Muscle layer of duodenum (tissue), 2 donors: Measurements from ENCODE around the gene UNCX.
"Not testable (repeated sequence)": the region's sequence is repeated elsewhere in the genome, so short reads cannot be mapped to it uniquely, and the experiment has no call there.

Experiments
- H3K27ac ChIP-seq: one replicate; pipeline ENCODE4 v1.7.0; 2013; ENCODE audit warnings: mild to moderate bottlenecking, low read length
- H3K27me3 ChIP-seq: one replicate; pipeline ENCODE4 v1.7.0; 2013; ENCODE audit warnings: low read depth, mild to moderate bottlenecking, control low read depth, low read length
- H3K36me3 ChIP-seq, 2 donors: one replicate each; pipeline ENCODE4 v1.7.0; 2013; ENCODE audit warnings: low read length in 2 of 2, control low read depth in 1 of 2, mild to moderate bottlenecking in 1 of 2; ENCODE audit not compliant: insufficient read depth in 2 of 2, control insufficient read depth in 1 of 2
- H3K4me1 ChIP-seq, 2 donors: one replicate each; pipeline ENCODE4 v1.7.0; 2013; ENCODE audit warnings: low read length in 2 of 2, mild to moderate bottlenecking in 2 of 2, control low read depth in 1 of 2, moderate library complexity in 1 of 2; ENCODE audit not compliant: insufficient read depth in 2 of 2, control insufficient read depth in 1 of 2
- H3K4me3 ChIP-seq, 2 donors: one replicate each; pipeline ENCODE4 v1.7.0; 2013; ENCODE audit warnings: low read length in 2 of 2, low read depth in 1 of 2, mild to moderate bottlenecking in 1 of 2
- H3K9me3 ChIP-seq, 2 donors: one replicate each; pipeline ENCODE4 v1.7.0; 2013; ENCODE audit warnings: low read length in 2 of 2, control low read depth in 1 of 2, mild to moderate bottlenecking in 1 of 2; ENCODE audit not compliant: control insufficient read depth in 1 of 2
- donor health status: healthy.

Gene UNCX

GRCh38 chr7:1232623-1233332, at the start of gene UNCX:
Gene UNCX (plus strand): TSS chr7:1232872. CDS start chr7:1233018, 146 bp downstream.
- H3K9me3 ChIP-seq, result no peaks in the 10 kb centered on the region
- H3K27ac ChIP-seq, result no peak within 1 kb of the TSS
- peaks cover 57% of the 10 kb centered on the region for H3K27me3 ChIP-seq
- H3K4me1 ChIP-seq, result peaks cover 0 to 33% of the 10 kb centered on the region in 2 donors
- no peaks in the 10 kb centered on the region for H3K36me3 ChIP-seq
- H3K4me3 ChIP-seq, result no peak within 1 kb of the TSS

DNA sequence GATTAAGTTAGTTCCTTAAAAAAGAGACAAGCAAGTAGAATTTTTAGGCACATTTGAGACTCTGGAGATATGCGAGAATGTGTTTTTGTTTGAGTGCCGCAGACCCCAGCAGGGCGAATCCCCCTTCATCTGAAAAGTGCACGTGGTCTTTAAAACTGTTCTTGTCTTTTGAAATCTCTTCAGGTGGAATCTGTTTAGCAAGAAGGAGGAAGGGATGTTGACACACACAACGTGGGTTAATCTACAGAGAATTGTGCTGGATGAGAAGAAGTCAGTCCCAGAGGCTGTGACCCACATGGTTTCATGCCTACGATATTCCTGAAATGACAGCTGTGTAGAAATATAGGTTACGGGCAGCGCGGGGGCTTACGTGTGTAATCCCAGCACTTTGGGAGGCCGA, 45.5 kb upstream of the UNCX start:
- H3K4me3 ChIP-seq, result no peak overlapping the region
- no peaks in the 10 kb centered on the region for H3K9me3 ChIP-seq
- no peaks in the 10 kb centered on the region for H3K36me3 ChIP-seq
- no peaks in the 10 kb centered on the region for H3K27me3 ChIP-seq
- H3K4me1 ChIP-seq, result no peaks in the 10 kb centered on the region
- H3K27ac ChIP-seq, result no peak overlapping the region

- Histone ChIP-seq H3K27me3 (no peaks in the 10 kb centered on the region), H3K9me3 (no peaks in the 10 kb centered on the region), H3K4me1 (no peaks in the 10 kb centered on the region), H3K36me3 (no peaks in the 10 kb centered on the region), H3K27ac (no peak overlapping the region), H3K4me3 (no peak overlapping the region)
Observed at GRCh38 chr7:1188720-1189294, 43.9 kb upstream of the UNCX start.

DNA sequence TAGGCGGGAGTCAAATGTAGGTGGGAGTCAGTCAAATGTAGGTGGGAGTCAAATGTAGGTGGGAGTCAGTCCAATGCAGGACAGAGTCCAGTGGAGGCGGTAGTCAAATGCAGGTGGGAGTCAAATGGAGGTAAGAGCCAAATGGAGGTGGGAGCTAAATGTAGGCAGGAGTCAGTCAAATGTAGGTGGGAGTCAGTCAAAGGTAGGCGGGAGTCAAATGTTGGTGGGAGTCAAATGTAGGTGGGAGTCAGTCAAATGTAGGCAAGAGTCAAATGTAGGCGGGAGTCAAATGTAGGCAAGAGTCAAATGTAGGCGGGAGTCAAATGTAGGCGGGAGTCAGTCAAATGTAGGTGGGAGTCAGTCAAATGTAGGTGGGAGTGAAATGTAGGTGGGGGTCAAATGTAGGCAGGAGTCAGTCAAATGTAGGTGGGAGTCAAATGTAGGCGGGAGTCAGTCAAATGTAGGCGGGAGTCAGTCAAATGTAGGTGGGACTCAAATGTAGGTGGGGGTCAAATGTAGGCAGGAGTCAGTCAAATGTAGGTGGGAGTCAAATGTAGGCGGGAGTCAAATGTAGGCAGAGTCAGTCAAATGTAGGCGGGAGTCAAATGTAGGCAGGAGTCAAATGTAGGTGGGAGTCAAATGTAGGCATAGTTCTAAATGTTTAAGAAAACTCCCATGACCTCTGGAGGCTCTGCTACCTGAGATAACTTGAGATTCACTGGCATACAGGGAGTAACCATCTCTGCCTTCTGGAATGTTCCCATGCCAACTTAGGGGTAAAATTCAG, 42.5 kb upstream of the UNCX start:
- H3K36me3 ChIP-seq, result no peaks in the 10 kb centered on the region
- H3K9me3 ChIP-seq, result no peaks in the 10 kb centered on the region
- no peak overlapping the region for H3K4me3 ChIP-seq
- H3K27ac ChIP-seq, result no peak overlapping the region
- no peaks in the 10 kb centered on the region for H3K4me1 ChIP-seq
- no peaks in the 10 kb centered on the region for H3K27me3 ChIP-seq

DNA sequence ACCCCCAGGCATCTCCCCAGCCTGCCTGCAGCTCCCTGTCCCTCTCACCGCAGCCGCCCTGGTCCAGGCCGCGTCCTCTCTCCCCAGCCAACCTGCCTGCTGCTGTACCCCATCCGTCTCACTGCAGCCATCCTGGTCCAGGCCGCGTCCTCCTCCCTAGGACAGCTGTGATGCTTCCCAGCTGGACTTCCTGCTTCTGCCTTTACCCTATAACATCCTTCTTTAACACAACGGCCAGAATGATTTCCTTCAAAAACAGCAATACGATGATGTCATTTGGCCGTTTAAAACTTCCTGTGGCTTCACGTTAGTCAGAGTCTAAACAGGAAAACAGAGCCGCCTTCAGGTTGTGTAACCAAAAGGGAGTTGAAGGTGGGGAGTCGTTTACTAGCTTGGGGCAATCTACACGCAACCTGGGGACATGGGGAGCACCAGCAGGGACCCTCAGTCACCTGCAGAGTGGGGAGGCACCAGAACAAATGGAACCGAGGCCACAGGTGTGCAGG, 40.4 kb upstream of the UNCX start:
- H3K4me1 ChIP-seq, result no peaks in the 10 kb centered on the region
- no peak overlapping the region for H3K27ac ChIP-seq
- H3K4me3 ChIP-seq, result no peak overlapping the region
- no peaks in the 10 kb centered on the region for H3K27me3 ChIP-seq
- H3K36me3 ChIP-seq, result no peaks in the 10 kb centered on the region
- no peaks in the 10 kb centered on the region for H3K9me3 ChIP-seq

DNA sequence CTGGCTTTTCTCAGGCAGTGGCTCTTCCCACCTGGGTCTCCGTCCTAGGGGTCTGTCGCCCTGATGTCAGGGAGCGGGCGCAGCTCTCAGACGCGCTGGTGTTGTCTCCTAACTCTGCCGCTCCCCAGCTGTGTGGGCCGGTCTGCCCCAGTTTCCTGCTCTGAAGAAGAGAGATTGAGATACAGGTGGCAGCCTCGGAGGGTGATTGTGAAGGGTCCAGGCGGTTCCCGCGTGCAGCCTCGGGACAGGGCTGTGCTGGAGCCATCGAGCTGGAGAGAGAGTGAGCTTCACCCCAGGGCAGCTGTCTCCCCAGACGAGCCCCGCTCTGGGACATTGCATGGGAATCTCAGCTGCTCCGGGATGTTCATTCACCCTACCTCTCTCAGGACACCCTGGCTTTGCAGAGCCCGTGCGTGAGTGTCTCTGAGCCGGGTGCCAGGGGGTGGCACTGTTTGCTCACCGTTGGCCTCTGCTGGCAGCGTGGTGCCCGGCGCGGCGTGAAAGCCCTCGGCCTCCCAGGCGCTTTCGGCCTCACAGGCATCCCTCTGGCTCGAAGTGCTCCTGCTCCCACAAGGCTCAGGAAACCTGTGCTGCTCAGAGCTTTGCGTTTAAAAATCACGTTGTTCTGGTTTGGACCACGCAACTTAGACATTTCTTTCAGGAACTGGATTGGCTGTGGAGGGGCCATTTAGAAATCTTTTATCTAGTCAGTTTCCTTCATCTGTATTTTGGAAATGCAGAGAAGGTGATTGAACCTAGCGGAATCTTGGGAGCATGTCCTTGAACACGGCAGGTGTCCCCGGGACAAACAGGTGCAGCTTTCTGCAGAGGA, 38.9 kb upstream of the UNCX start:
- no peak overlapping the region for H3K27ac ChIP-seq
- no peaks in the 10 kb centered on the region for H3K9me3 ChIP-seq
- no peaks in the 10 kb centered on the region for H3K4me1 ChIP-seq
- H3K4me3 ChIP-seq, result no peak overlapping the region
- no peaks in the 10 kb centered on the region for H3K36me3 ChIP-seq
- no peaks in the 10 kb centered on the region for H3K27me3 ChIP-seq

DNA sequence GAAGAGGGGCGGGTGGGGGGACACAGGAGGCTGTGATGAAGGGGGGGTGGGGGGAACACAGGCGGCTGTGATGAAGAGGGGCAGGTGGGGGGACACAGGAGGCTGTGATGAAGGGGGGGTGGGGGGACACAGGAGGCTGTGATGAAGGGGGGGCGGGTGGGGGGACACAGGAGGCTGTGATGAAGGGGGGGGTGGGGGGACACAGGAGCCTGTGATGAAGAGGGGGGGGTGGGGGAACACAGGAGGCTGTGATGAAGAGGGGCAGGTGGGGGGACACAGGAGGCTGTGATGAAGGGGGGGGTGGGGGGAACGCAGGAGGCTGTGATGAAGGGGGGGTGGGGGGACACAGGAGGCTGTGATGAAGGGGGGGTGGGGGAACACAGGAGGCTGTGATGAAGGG, 36.2 kb upstream of the UNCX start:
- not testable (repeated sequence) for H3K27me3 ChIP-seq, H3K27ac ChIP-seq, H3K4me1 ChIP-seq, H3K4me3 ChIP-seq, H3K9me3 ChIP-seq, H3K36me3 ChIP-seq

DNA sequence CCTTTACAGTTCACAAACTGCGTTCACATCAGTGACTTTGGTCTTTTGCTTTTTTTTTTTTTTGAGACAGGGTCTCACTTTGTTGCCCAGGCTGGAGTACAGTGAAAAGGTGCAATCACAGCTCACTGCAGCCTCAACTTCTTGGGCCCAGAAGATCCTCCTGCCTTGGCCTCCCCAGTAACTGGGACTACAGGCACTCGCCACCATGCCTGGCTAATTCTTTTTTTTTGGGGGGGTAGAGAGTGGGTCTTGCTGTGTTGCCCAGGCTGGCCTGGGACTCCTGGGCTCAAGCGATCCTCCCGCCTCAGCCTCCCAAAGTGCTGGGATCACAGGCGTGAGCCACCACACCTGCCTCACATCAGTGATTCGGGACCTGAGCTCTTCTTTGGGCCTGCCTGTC, 35.7 kb upstream of the UNCX start:
- no peaks in the 10 kb centered on the region for H3K27me3 ChIP-seq
- no peaks in the 10 kb centered on the region for H3K9me3 ChIP-seq
- H3K27ac ChIP-seq, result no peak overlapping the region
- no peak overlapping the region for H3K4me3 ChIP-seq
- peaks cover 0 to 5% of the 10 kb centered on the region in 2 donors for H3K4me1 ChIP-seq
- H3K36me3 ChIP-seq, result no peaks in the 10 kb centered on the region

GRCh38 chr7:1197997-1198625, 34.6 kb upstream of the UNCX start:
- Histone ChIP-seq H3K4me3 (no peak overlapping the region), H3K36me3 (no peaks in the 10 kb centered on the region), H3K9me3 (no peaks in the 10 kb centered on the region), H3K27me3 (no peaks in the 10 kb centered on the region), H3K27ac (no peak overlapping the region), H3K4me1 (peaks cover 0 to 5% of the 10 kb centered on the region in 2 donors)

DNA sequence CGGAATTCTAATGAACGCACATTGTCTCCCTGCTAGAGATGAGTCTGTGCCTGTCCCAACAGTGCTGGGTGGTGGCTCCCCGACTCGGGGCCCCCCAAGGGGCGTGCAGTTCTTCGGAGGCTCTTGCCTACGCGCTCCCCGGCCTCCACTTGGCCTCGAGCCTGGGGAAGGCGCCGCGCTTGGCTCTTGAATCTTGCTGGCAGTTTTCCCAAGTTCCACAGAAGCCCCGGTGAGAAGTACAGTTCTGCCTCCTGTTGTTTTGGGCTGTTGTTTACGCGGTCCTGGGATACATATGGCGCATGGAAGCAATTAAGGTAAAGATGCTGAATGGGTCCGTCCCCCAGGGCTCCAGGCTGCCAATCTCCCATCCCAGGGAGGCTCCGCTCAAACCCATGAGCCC, 32.6 kb upstream of the UNCX start:
- Histone ChIP-seq H3K27ac (no peak overlapping the region), H3K9me3 (no peaks in the 10 kb centered on the region), H3K27me3 (no peaks in the 10 kb centered on the region), H3K4me1 (peaks cover 0 to 5% of the 10 kb centered on the region in 2 donors), H3K36me3 (no peaks in the 10 kb centered on the region), H3K4me3 (no peak overlapping the region)
